VCaP (cell line): ENCODE results near the gene ULK3.

Experiments used
- H3K27ac ChIP-seq: fragments of 450-650 bp; 2 replicates; pipeline ENCODE4 v1.5.1; 2017
- TF ChIP-seq, protein P1 (sequence below): fragments of 450-650 bp; conservative IDR thresholded peaks from 2 replicates; pipeline ENCODE4 v1.5.1; 2017; ENCODE audit warnings: mild to moderate bottlenecking, moderate library complexity

Gene ULK3

GRCh38 chr15:74809956-74810355 lies 33.0 kb downstream of the ULK3 start:
- no peak overlapping the region for H3K27ac ChIP-seq
- TF ChIP-seq, protein P1, sequence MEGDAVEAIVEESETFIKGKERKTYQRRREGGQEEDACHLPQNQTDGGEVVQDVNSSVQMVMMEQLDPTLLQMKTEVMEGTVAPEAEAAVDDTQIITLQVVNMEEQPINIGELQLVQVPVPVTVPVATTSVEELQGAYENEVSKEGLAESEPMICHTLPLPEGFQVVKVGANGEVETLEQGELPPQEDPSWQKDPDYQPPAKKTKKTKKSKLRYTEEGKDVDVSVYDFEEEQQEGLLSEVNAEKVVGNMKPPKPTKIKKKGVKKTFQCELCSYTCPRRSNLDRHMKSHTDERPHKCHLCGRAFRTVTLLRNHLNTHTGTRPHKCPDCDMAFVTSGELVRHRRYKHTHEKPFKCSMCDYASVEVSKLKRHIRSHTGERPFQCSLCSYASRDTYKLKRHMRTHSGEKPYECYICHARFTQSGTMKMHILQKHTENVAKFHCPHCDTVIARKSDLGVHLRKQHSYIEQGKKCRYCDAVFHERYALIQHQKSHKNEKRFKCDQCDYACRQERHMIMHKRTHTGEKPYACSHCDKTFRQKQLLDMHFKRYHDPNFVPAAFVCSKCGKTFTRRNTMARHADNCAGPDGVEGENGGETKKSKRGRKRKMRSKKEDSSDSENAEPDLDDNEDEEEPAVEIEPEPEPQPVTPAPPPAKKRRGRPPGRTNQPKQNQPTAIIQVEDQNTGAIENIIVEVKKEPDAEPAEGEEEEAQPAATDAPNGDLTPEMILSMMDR = no peak

- no peak overlapping the region for H3K27ac ChIP-seq
- TF ChIP-seq, protein P1 = no peak
These were observed 33.7 kb downstream of the ULK3 start for GRCh38 chr15:74809242-74809641.

DNA sequence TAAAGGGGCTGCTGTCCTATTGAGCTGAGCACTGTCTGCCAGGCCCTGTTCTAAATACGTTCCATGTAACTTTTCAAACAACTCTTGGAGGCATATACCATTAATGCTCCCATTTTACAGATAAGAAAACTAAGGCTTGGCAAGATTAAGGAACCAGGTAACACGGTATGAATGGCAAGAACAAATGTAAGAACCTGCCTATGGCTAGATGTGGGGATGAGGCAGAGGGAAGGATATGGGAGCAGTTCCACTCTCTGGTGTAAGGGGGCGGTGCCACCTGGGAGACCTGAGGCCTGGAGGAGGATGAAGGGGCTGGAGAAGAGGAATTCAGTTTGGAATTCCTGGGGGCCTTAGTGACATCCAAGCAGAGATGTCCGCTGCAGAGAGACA lies 34.1 kb downstream of the ULK3 start:
- H3K27ac ChIP-seq = no peak overlapping the region; the same call in 1 of the 2 replicates
- TF ChIP-seq, protein P1 = no peak; the same call in 1 of the 2 replicates

- peak overlapping the region; percentile 38 for H3K27ac ChIP-seq
- TF ChIP-seq, protein P1 = no peak
These were observed 34.7 kb downstream of the ULK3 start for GRCh38 chr15:74808078-74808839.

- H3K27ac ChIP-seq = peak overlapping the region; percentile 38
- TF ChIP-seq, protein P1 = no peak
These were observed 35.7 kb downstream of the ULK3 start for GRCh38 chr15:74807282-74807681.

GRCh38 chr15:74804935-74805334 lies 38.0 kb downstream of the ULK3 start:
- no peak overlapping the region for H3K27ac ChIP-seq
- TF ChIP-seq, protein P1 = no peak

GRCh38 chr15:74802862-74803447 lies 40.0 kb downstream of the ULK3 start:
- no peak overlapping the region for H3K27ac ChIP-seq

More at GRCh38 chr15:74802862-74803447, 40.0 kb downstream of the ULK3 start:
- TF ChIP-seq, protein P1 = no peak
